Posterior cingulate gyrus (tissue), 11 donors: ENCODE results near the gene UQCC3.
A peak's percentile ranks its signal among the peaks of the same experiment; 100 is the strongest.
"Not testable (repeated sequence)": the region's sequence is repeated elsewhere in the genome, so short reads cannot be mapped to it uniquely, and the experiment has no call there.

Experiments used
- DNase-seq, 10 donors: peaks; one replicate each; pipeline versions ENCODE4 v3.0.0 to v3.0.0-alpha.2; 2020 to 2021; ENCODE audit warnings: mixed read lengths in 3 of 10
- intact Hi-C: fragments of 100-400 bp; cut with DNase I; formaldehyde crosslinking; loops from one replicate; pipeline ENCODE4 v1.15.1; 2023

Gene UQCC3

GRCh38 chr11:62671608-62672389 lies at the start of gene UQCC3, which contains the start of gene LBHD1:
TSS of gene UQCC3 (plus strand) at chr11:62671673. CDS start at chr11:62671746, 73 bp downstream.
TSS of gene LBHD1 (minus strand) at chr11:62672267. CDS start at chr11:62670031, 2,236 bp downstream.
- DNase-seq: peak; percentile 69 to 96 (median 79)
- intact Hi-C loops: loop anchor here (2.0 kb wide), 1 partner anchor 19 kb away; the partner anchor contains the start of gene INTS5

- DNase-seq: peak in 1 of 10 donors; percentile 18
- intact Hi-C loops: loop anchor here (1.0 to 5.0 kb wide), 2 partner anchors 24 to 50 kb away; partner anchors contain the start of genes EEF1G and GANAB
These were observed 48.9 kb upstream of the UQCC3 start for GRCh38 chr11:62622476-62623089.

- intact Hi-C loops: no loop called here
- DNase-seq: peak in 1 of 10 donors; percentile 57
These were observed 43.8 kb upstream of the UQCC3 start for GRCh38 chr11:62627713-62628112.

- intact Hi-C loops: no loop called here
- peak in 1 of 10 donors; percentile 37 for DNase-seq
These were observed 39.0 kb upstream of the UQCC3 start for GRCh38 chr11:62632492-62632891.

GRCh38 chr11:62644220-62644619 lies 27.3 kb upstream of the UQCC3 start:
- peak in 1 of 10 donors; percentile 57 for DNase-seq
- intact Hi-C loops: no loop called here

- no peak for DNase-seq
- intact Hi-C loops: no loop called here
These were observed 25.9 kb upstream of the UQCC3 start for GRCh38 chr11:62645671-62645945.

GRCh38 chr11:62645946-62646824 lies 25.3 kb upstream of the UQCC3 start, which contains the start of gene GANAB:
TSS of gene GANAB (minus strand) at chr11:62646613. CDS start at chr11:62646599, 14 bp downstream.
- DNase-seq: peak; percentile 98 to 100 (median 99)
- intact Hi-C loops: loop anchor here (1.0 kb wide), 1 partner anchor 24 kb away; no protein-coding TSS in a partner anchor

GRCh38 chr11:62646825-62647608 lies 24.5 kb upstream of the UQCC3 start:
- peak in 1 of 10 donors; percentile 81 for DNase-seq
- intact Hi-C loops: loop anchor here (1.0 kb wide), 1 partner anchor 25 kb away; no protein-coding TSS in a partner anchor

- intact Hi-C loops: no loop called here
These were observed 23.9 kb upstream of the UQCC3 start for GRCh38 chr11:62647609-62648005.

GRCh38 chr11:62648185-62648966 lies 23.1 kb upstream of the UQCC3 start:
- intact Hi-C loops: no loop called here
- DNase-seq: peak in 1 of 10 donors; percentile 69

More at GRCh38 chr11:62647609-62648005, 23.9 kb upstream of the UQCC3 start:
- no peak for DNase-seq

- intact Hi-C loops: no loop called here
- DNase-seq: peak in 1 of 10 donors; percentile 67
These were observed 22.5 kb upstream of the UQCC3 start for GRCh38 chr11:62648967-62649364.

GRCh38 chr11:62649486-62649885 lies 22.0 kb upstream of the UQCC3 start:
- intact Hi-C loops: no loop called here
- peak in 1 of 10 donors; percentile 52 for DNase-seq

GRCh38 chr11:62650283-62650682 lies 21.2 kb upstream of the UQCC3 start:
- peak in 1 of 10 donors; percentile 47 for DNase-seq
- intact Hi-C loops: not testable (repeated sequence)

- intact Hi-C loops: loop anchor here (1.0 to 2.0 kb wide), 2 partner anchors 18 to 27 kb away; partner anchors contain the start of genes UBXN1 and UQCC3
- DNase-seq: peak in 1 of 10 donors; percentile 86
These were observed 19.1 kb upstream of the UQCC3 start for GRCh38 chr11:62652161-62653006.

- peak in 1 of 10 donors; percentile 27 for DNase-seq
- intact Hi-C loops: no loop called here
These were observed 17.2 kb upstream of the UQCC3 start for GRCh38 chr11:62654297-62654696.

- intact Hi-C loops: no loop called here
- DNase-seq: peak in 1 of 10 donors; percentile 4
These were observed 14.6 kb upstream of the UQCC3 start for GRCh38 chr11:62656796-62657429.

GRCh38 chr11:62664405-62665074 lies 6.9 kb upstream of the UQCC3 start:
- intact Hi-C loops: no loop called here
- peak in 3 of 10 donors; percentile 41 to 88 (median 52) for DNase-seq
